CD4-positive, alpha-beta T cell treated with Interleukin-6 at 100 ng/mL for 8 hours (primary cell): Measurements from ENCODE around the gene CCDC169.
A peak's percentile ranks its signal among the peaks of the same experiment; 100 is the strongest.
"Not testable (repeated sequence)": the region's sequence is repeated elsewhere in the genome, so short reads cannot be mapped to it uniquely, and the experiment has no call there.

ENCODE experiments used
- DNase-seq: peaks from one replicate; pipeline ENCODE4 v3.0.0-alpha.2; 2020; ENCODE audit warnings: mixed read lengths, low spot score

The CCDC169 gene

GRCh38 chr13:36297366-36298338 is at the start of gene CCDC169:
CCDC169 (minus strand) TSS chr13:36297814; CDS start chr13:36297719, 95 bp downstream.
- DNase-seq, result peak; percentile 38

GRCh38 chr13:36346222-36347083 is 48.8 kb upstream of the CCDC169 start, which contains the start of gene SPART:
SPART (minus strand) TSS chr13:36346394; CDS start chr13:36335830, 10,564 bp downstream.
- DNase-seq, result peak; percentile 91

GRCh38 chr13:36345438-36346221 is 48.0 kb upstream of the CCDC169 start:
- peak; percentile 24 for DNase-seq

GRCh38 chr13:36344886-36345437 is 47.3 kb upstream of the CCDC169 start:
- peak; percentile 15 for DNase-seq

GRCh38 chr13:36344173-36344572 is 46.6 kb upstream of the CCDC169 start:
- no peak for DNase-seq

- no peak for DNase-seq
These were observed 46.2 kb upstream of the CCDC169 start for GRCh38 chr13:36343766-36344165.

- no peak for DNase-seq
These were observed 45.1 kb upstream of the CCDC169 start for GRCh38 chr13:36342715-36343114.

- DNase-seq, result no peak
These were observed 44.1 kb upstream of the CCDC169 start for GRCh38 chr13:36341718-36342117.

- DNase-seq, result no peak
These were observed 42.1 kb upstream of the CCDC169 start for GRCh38 chr13:36339600-36340155.

GRCh38 chr13:36337938-36338641 is 40.5 kb upstream of the CCDC169 start:
- DNase-seq, result no peak

GRCh38 chr13:36332986-36333385 is 35.4 kb upstream of the CCDC169 start:
- no peak for DNase-seq

- not testable (repeated sequence) for DNase-seq
These were observed 34.6 kb upstream of the CCDC169 start for GRCh38 chr13:36332255-36332654.

- no peak for DNase-seq
These were observed 33.7 kb upstream of the CCDC169 start for GRCh38 chr13:36331280-36331679.

GRCh38 chr13:36329361-36329760 is 31.7 kb upstream of the CCDC169 start:
- DNase-seq, result no peak

GRCh38 chr13:36328821-36329220 is 31.2 kb upstream of the CCDC169 start:
- no peak for DNase-seq

- no peak for DNase-seq
These were observed 28.3 kb upstream of the CCDC169 start for GRCh38 chr13:36325912-36326311.

GRCh38 chr13:36324881-36325280 is 27.3 kb upstream of the CCDC169 start:
- not testable (repeated sequence) for DNase-seq

GRCh38 chr13:36323951-36324566 is 26.4 kb upstream of the CCDC169 start:
- no peak for DNase-seq

- no peak for DNase-seq
These were observed 25.8 kb upstream of the CCDC169 start for GRCh38 chr13:36323408-36323807.

- DNase-seq, result not testable (repeated sequence)
These were observed 22.2 kb upstream of the CCDC169 start for GRCh38 chr13:36319793-36320192.
